Stimulated activated naive CD4-positive, alpha-beta T cell treated with Interleukin-2 at 50 U/mL for 16 hours (primary cell): ENCODE measurements around the gene KCNJ1.

ENCODE experiments used
- DNase-seq: peaks from one replicate; lab custom pipeline; 2025; lab: John Stamatoyannopoulos, UW

KCNJ1 gene

GRCh38 chr11:128882451-128882850 is 15.4 kb upstream of the KCNJ1 start:
- DNase-seq, result no peak

GRCh38 chr11:128881221-128881620 is 14.1 kb upstream of the KCNJ1 start:
- DNase-seq, result no peak

GRCh38 chr11:128879817-128880216 is 12.7 kb upstream of the KCNJ1 start:
- DNase-seq, result no peak

- no peak for DNase-seq
Observed at GRCh38 chr11:128878455-128878854, 11.4 kb upstream of the KCNJ1 start.

GRCh38 chr11:128877726-128878125 is 10.6 kb upstream of the KCNJ1 start:
- DNase-seq, result no peak

DNA sequence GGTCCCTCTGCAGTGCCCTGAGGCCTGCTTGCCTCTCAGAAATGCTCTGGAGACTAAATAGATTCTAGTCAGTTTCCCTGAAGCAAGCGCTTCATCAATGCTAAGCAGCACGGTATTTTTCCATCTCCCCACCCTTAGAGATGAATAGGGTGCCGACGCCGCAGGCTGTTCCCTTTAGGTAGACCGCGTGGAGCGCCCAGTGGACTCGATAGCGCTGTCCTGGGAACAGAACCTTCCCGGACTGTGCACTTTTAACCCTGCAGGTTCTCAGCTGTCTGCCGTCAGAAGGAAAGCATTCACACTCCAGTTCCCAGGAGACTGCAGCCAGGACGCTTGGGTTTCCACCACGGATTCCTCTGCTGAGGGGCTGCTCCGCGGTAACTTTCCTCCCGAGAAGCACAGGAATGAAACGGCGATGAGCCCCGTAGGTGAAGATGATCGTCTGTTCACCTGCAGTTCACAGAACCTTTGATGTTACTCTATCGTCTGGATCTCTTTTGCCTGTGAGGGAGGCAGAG is 9.1 kb upstream of the KCNJ1 start:
- no peak for DNase-seq

DNA sequence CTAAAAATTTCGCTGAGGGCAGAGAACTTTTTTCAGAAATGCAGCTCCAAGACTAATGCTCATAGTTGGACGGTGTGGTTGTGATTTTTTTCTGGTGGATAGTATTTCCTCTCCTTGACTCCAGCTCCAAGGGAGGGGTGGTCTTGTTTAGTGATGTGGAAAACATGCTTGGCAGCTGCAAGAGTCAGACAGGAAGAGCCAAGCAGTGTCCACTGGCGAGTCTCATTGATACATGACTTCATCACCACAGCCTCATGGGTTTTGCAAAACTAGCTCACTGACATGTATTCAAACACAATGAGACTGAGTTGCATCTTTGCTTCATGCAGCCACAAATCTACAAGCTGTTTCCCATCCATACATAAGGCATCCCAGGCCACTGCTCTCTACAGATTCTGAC is 7.3 kb upstream of the KCNJ1 start:
- no peak for DNase-seq

GRCh38 chr11:128872594-128872993 is 5.5 kb upstream of the KCNJ1 start:
- DNase-seq, result no peak

GRCh38 chr11:128872094-128872493 is 5.0 kb upstream of the KCNJ1 start:
- DNase-seq, result no peak

DNA sequence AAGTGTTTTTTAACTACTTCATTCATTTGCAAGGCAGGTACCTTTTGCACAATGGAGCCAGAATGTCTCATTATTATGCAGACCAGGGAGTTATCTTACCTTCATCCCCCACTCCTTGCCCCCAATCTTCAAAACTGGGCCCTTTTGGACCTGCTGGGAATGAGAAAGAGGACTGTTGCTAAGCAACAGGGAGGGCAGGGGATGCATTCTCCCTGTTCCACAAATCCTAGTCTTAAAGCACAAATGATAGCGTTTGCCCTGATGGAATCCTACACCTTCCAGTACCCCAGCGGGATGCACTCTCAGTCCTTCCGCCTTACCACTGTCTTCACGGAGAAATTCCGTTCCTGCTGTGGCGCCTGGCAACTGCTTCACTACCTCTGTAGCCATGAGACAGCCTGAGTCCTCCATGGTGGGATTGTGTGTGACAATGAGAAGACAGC is 4.1 kb upstream of the KCNJ1 start:
- DNase-seq, result no peak

- no peak for DNase-seq
Observed at GRCh38 chr11:128868841-128869671, 2.0 kb upstream of the KCNJ1 start.

GRCh38 chr11:128865490-128865889 is 1.6 kb downstream of the KCNJ1 start:
- no peak for DNase-seq

GRCh38 chr11:128862908-128863660 is 4.0 kb downstream of the KCNJ1 start:
- DNase-seq, result no peak

- DNase-seq, result no peak
Observed at GRCh38 chr11:128862406-128862805, 4.7 kb downstream of the KCNJ1 start.

DNA sequence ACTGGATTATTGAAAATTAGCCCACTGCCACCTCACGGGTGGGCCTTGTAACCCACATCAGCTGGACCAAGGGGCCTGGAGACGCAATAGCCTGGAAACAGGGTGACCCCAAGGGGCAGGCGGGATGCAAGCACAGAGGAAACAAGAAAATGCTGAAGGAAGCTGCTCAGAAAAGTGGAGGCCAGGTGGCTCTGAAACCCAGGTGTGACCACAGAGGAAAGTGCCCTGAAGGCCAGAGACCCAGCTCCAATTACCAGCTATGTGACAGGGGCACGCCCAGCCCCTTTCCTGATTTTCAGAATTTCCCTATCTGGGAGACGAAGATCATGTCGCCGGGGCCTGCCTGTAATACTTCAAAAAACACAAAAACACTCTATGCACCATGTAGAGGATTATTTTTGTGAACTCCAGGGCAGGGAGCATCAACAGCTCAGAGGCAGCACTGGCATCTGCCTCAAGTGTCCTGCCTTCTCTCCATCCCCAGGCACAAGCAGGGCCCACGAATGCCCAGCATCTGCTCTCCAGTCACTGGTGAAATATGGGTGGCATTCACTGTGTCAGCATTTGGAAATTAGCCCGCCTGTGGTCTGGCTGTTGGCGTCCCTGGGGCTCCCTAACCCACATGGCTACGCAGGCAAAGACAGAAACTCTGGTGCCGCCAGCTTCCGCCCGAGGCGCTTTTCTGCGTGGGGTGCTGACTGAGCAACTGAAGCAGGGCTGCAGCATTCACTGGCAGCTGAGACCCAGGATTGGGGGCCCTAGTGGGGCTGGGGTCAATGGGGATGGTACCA is 6.3 kb downstream of the KCNJ1 start:
- no peak for DNase-seq

GRCh38 chr11:128859563-128860441 is 7.3 kb downstream of the KCNJ1 start:
- DNase-seq, result peak; percentile 66

DNA sequence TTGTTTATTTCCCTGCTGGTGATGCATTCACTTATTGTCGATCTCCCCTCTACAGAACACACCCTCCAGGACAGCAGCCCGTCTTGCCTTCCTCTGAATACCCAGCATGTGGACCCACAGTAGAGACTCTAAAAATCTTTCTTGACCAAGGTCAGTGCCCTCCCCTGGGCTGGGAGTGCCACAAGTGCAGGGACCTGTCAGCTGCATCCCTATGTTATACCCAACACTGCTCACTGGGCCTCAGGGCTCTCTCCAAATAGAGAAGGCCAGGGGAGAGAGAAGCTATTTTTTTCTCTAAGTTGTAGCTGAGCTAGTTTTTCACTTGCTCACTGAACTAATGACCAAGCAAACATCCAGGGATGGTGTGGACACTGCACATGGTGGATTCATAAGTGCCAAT is 9.8 kb downstream of the KCNJ1 start:
- no peak for DNase-seq

DNA sequence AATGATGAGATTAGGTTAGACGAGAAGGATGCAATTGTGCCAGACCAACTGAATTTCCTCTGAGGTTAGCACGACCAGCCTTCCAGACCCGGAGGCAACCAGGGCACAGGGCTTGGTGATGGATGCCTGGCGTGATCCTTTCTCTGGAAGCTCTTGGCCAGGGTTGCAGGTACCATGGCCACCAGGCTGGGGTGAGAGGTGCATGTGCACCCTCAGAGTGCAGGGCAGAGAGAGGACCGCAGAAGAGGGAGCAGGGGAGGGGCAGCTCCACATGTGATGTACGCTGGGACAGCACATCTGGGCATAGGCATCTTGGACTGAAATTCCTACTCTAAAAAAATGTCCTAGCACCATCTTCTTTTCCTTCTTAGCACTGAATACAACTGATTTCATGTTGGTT is 10.9 kb downstream of the KCNJ1 start:
- no peak for DNase-seq

- DNase-seq, result no peak
Observed at GRCh38 chr11:128854841-128855240, 12.3 kb downstream of the KCNJ1 start.

DNA sequence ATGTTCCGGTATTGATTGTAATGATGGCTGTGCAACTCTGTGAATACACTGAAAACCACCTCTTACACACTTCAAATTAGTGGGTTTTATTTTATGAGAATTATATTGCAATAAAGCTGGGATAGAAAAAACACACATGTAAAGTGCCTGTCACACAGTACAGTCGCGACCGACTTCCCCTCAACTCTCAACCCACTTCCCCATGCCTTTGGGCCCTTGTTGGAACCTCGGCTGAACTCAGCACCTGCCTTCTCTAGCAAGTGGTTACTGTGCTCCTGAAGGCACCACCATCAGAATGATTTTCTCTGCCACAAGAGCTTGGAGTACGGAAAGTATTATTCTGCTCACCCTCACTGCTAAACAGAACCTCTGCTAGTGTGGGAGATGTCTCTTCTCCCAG is 13.5 kb downstream of the KCNJ1 start:
- DNase-seq, result no peak

GRCh38 chr11:128852327-128853023 is 14.6 kb downstream of the KCNJ1 start:
- DNase-seq, result no peak
